IPS-18c (cell line): Measurements from ENCODE around the gene SLC15A1.

ENCODE experiments used
- H3K4me3 ChIP-seq: 2 replicates; pipeline ENCODE4 v1.7.0; 2013; ENCODE audit warnings: low read depth, mild to moderate bottlenecking, low read length, moderate library complexity; ENCODE audit not compliant: insufficient read depth
- H3K9me3 ChIP-seq: one replicate; pipeline ENCODE4 v1.6.1; 2013; ENCODE audit warnings: mild to moderate bottlenecking, low read length, moderate library complexity; ENCODE audit not compliant: control insufficient read depth, insufficient read depth

The SLC15A1 gene, protein sequence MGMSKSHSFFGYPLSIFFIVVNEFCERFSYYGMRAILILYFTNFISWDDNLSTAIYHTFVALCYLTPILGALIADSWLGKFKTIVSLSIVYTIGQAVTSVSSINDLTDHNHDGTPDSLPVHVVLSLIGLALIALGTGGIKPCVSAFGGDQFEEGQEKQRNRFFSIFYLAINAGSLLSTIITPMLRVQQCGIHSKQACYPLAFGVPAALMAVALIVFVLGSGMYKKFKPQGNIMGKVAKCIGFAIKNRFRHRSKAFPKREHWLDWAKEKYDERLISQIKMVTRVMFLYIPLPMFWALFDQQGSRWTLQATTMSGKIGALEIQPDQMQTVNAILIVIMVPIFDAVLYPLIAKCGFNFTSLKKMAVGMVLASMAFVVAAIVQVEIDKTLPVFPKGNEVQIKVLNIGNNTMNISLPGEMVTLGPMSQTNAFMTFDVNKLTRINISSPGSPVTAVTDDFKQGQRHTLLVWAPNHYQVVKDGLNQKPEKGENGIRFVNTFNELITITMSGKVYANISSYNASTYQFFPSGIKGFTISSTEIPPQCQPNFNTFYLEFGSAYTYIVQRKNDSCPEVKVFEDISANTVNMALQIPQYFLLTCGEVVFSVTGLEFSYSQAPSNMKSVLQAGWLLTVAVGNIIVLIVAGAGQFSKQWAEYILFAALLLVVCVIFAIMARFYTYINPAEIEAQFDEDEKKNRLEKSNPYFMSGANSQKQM

DNA sequence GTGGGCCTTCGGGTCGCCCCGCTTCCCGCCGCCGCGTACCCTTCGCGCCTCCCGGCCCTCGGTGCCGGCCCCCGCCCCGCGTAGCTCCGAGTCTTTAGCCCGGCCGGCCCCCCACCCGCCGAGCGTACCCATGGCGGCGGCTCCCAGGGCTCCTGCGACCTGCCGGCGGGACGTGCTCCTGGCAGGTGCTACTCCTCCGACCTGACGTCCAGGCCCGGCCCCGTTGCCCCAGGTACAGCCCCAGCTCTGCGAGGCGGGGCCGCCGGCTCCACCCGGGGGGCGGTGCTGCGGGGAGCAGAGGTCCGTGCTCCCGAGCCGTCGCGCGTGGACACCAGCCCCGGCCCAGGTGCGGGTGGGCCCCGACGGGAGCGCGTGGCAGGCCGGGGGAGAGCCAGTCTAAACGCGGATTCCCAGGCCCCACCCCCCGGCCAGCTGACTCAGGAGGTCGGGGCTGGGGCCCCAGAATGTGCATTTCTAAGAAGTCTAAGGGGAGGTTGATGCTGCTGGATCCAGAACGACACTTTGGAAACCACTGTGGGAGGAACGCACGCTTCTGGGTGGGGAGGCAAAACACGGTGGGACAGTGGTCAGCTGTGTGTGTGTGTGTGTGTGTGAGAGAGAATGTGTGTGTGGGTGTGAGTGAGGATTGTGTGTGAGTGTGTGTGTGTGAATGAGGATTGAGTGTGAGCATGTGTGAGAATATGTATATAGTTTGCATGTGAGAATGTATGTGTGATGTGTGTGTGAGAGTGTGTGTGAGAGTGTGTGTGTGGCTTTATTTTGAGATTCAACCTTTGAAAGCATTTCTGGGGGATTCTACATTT is at the start of gene SLC15A1:
TSS of gene SLC15A1 (minus strand) at position 206 of the 824 bp plus-strand sequence. CDS start at position 132, 74 bp downstream.
- H3K4me3 ChIP-seq, result peak within 1 kb of the TSS; percentile 56
- H3K9me3 ChIP-seq, result peaks cover 4% of the 10 kb centered on the region

DNA sequence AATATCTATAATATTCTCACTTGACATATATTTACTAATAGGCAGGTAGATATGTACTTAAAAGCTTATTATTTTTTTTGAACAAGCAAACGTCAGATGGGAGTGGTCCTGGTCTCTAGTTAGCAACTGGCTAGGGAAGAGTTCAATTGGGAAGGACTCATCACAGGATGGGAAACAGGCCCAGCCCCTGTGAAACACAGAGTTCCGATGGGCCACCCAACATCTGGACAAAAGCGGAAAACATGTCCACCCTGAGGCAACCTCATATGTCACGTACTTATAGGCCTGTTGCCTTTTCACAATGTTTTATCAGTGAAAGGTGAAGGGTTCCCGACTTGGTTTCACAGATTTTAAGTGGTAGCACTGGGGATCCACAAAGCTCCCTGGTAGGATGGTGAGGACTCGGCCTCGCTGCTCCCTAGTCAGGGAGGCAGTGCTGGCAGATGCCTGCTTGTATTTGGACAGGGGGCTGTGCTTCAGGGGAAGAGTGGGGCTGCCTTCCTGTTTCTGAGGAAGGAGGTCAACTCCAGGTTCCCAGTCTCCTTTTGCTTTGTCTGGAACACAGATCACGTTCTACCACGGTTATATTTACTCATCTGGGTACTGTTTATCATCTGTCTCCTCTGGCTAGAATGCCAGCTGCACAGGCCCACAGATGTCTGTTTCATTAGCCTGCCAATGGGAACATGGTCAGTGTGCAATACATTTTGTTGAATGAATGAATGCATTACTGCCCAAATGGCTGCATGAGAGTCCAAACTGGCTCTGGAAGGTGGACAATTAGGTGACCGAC is 49.4 kb upstream of the SLC15A1 start:
- Histone ChIP-seq H3K4me3 (no peak overlapping the region), H3K9me3 (no peaks in the 10 kb centered on the region)

DNA sequence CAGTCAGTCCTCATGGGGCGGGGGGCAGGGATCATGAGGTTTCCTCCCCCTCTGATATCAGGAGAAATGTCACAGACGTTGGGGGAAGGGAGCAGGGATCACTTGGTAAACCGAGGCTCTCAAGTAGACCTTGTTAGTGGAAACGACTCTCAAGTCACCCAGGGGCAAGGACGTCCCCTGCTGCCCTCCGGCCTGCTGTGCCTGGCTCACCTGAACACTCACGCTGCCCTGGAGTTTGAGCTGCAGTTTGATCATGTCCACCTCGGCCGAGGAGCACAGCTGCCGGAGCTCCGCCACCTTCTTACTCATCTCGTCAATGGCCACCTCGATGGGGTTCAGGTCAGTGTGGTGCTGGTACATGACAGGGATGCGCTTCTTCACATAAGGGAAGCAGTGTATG is 47.6 kb upstream of the SLC15A1 start:
- Histone ChIP-seq H3K9me3 (no peaks in the 10 kb centered on the region), H3K4me3 (no peak overlapping the region)

DNA sequence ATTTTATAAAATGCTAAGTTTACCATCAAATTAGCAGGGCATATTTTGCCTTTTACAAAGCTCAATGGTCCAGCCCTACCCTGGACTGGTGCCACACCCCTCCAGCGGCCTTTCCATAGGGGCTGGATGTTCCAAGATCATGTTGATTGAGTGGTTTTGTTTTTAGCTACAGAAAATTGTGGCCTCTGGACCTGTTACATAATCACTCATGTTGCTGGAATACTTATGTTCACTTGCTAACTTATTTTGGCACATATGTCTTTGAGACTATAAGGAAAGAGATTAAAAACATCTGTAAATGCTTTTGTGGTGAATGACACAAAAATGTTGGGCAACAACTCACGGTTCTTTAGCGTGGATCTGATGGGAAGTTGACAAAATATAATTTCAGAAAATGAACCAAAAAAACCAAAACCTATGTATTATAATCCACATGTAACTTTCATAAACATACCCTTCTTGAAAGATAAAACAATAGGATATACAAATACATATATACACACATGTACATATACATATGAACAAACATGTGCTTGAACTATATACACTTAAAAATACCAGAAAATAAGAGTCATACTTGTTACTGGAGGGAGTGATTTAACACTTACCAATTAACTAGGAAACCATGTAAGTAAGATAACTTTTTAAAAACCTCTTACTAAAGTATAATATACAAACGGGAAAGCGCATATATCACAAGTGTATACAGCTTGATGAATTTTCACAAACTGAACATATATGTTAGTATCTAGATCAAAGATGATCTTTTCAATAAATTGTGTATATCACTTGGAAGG is 46.6 kb upstream of the SLC15A1 start:
- H3K9me3 ChIP-seq, result no peaks in the 10 kb centered on the region

DNA sequence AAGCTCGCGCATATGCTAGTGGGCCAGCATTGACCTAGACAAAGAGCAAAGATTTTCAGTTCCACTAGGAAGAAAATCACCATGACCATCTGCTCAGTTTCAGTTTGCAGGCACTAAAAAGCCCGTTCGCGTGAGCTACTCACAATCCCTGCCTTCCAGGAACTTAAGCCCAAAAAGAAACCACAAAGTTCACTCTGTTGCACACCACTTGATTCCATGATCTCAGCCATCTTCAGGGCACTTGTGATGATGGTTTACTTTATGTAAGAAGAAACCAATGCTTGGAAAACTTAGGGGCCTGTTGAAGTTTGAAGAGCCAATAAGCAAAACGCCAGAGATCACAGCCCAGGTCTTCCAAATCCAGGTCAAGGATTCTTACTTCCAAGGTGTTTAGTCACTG is 45.0 kb upstream of the SLC15A1 start:
- no peaks in the 10 kb centered on the region for H3K9me3 ChIP-seq
- no peak overlapping the region for H3K4me3 ChIP-seq

More for the DNA sequence above, 46.6 kb upstream of the SLC15A1 start:
- H3K4me3 ChIP-seq, result no peak overlapping the region

DNA sequence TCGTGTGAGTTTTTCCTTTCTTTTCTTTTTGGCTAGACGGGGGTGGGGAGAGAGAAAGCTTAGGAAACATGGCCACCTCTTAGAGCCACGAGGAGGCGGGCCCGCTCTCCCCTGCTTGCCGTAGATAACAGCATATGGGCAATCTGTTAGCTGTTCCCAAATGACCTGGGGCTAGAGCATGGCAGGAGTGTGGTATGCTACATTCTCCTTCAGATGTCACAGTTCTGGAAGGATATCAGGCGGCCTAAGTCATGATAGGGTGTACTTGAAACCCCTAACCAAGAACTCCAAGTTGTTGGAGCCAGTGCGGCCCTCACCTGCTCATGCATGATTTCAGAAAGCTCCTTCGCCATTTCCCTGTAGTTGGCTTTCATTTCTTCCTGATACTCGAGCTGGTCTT is 44.3 kb upstream of the SLC15A1 start:
- no peak overlapping the region for H3K4me3 ChIP-seq
- H3K9me3 ChIP-seq, result no peaks in the 10 kb centered on the region

DNA sequence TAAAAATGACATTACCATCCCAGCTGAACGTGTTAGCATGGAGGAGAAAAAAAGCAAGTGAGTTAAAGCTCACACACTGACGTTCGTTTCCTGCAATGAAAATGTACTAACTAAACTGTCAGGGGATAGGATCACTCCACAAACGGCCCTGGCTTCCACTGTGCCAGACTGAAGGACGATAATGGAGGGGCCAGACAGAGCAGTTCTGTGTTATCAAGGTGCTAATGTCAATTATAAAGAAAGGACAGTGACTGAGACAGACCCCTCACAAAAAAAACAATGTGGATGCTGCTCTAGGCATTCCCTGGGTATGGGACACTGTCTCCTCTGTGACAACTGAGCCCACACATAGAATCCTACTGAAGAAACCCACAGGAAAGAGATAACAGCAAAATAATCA is 43.7 kb upstream of the SLC15A1 start:
- Histone ChIP-seq H3K9me3 (no peaks in the 10 kb centered on the region), H3K4me3 (no peak overlapping the region)

DNA sequence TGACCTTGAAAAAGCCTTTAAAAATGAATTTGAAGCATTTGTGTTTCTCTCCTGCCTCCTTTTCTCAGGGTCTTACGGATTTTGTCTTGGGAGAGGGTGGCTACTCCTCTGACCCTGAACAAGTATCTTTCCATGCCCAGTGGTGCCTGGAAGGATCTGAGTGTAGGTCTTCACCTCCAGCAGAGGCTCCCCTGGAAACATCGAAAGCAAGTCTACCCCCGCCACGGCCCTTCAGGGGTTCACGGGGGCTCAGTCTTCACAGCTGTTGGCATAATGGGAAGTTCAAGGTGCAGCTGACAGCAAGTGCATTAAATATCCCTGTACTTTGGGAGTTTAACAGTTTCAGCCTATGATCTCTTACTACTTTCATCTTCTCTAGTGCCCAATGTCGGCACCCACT is 42.7 kb upstream of the SLC15A1 start:
- Histone ChIP-seq H3K9me3 (no peaks in the 10 kb centered on the region), H3K4me3 (no peak overlapping the region)

DNA sequence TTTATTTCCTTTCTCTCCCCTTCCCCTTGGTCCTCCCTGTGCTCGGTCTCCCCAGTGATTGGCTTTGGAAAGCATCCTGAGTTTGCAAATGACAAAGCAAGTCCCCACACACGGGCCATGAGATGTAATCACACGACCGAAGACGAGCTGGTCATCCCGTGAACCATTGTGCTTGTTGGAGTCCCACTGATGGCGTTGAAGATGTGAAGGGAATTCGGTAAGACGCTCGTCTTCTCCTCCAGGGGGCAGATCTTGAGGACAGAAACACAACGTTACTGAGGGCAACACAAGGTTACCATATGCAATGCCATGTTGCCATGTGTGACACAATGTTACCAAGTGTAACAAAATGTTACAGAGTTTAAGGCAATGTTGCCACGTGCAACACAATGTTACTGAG is 42.0 kb upstream of the SLC15A1 start:
- no peak overlapping the region for H3K4me3 ChIP-seq
- no peaks in the 10 kb centered on the region for H3K9me3 ChIP-seq

DNA sequence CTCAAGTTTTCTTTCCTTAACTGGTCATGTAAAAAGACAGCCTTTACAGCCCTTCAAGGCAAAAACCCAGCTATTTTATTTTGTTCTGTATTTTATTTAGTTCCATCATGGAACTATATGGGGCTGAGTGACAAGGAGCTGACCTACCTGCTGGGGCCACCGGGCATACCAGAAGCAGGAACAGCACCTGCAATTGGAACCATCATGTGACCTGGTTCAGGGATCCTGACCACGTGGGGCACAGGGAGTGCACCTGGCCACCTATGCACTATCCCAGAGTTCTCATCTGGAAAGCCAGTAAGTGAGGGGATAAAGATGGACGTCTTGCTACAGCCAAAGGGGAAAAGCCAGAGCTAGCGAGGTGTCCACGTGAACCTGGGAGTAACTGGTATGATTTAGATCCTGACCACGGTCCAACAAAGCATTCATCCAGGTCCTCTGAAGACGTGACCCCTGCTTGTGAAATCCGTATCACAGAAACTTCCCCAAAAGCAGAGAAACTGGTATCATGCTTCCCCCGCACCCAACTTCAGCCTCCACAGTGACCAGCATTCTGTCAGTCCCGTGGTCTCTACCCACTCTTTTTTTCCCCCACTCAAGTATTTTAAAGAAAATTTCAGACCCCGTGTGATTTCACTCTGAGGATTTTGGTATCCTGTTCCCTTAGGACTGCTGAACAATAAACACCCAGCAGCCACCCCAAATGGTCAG is 40.5 kb upstream of the SLC15A1 start:
- Histone ChIP-seq H3K9me3 (no peaks in the 10 kb centered on the region), H3K4me3 (no peak overlapping the region)

DNA sequence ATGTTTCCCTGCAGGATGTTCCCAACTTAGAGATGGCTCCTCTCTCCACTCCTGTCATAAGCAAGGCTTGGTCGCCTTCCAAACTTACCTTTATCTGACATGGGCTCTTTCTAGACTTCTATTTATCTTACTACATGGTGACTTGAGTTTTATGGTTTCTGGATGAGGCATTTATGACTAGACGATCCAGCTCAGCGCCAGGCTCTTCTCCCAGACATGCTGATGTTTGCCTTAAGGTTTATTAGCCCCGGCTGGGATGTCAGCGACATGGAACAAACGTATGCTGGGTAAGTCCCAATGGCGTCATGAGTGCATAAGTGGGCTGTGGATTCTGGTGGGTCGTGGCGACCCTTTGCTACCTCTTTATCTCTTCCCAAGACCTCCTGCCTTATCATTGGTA is 39.8 kb upstream of the SLC15A1 start:
- Histone ChIP-seq H3K9me3 (no peaks in the 10 kb centered on the region), H3K4me3 (no peak overlapping the region)

DNA sequence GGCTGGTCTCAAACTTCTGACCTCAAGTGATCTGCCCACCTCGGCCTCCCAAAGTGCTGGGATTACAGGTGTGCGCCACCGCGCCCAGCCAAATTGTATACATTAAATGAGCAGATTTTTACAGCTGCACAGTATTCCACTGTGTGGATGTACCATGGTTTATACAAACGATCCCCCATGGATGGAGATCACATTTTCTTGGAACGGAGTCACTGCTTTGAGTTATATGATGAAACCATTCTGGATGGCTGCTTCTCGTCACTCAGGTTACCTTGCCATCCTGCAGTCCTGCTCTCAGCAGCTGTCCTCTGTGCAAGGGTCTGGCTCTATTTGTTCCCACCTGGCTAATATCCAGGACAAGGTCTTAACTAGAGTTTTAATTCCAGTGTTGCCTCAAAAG is 39.1 kb upstream of the SLC15A1 start:
- H3K9me3 ChIP-seq, result no peaks in the 10 kb centered on the region
- no peak overlapping the region for H3K4me3 ChIP-seq

DNA sequence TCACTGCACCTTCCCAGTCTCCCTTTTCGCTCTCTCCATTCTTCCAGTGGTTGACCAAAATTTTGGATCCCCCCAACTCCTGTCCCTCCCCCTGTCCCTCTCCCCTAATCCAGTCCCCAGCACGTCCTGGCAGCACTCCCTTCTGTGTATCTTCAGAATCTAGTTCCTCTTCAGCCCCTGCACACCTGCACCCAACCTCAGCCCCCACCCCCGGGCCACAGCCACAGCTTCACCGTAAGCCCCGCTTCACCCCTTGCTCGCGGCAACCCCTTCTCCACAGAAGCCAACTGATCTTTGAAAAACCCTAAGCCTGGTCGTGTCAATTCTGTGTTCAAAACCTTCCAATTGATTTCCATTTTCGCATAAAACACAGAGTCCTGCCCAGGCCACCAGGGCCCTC is 35.5 kb upstream of the SLC15A1 start:
- Histone ChIP-seq H3K9me3 (no peaks in the 10 kb centered on the region), H3K4me3 (no peak overlapping the region)

DNA sequence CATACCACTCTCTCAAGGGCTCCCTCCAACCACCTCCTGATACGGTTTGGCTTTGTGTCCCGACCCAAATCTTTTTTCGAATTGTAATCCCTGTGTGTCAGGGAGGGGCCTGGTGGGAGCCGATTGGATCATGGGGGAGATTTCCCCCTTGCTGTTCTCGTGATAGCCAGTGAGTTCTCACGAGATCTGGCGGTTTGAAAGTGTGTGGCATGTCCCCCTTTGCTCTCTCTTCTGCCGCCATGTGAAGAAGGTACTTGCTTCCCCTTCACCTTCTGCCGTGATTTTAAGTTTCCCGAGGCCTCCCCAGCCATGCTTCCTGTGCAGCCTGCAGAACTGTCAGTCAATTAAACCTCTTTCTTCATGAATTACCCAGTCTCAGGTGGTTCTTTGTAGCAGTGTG is 34.7 kb upstream of the SLC15A1 start:
- no peak overlapping the region for H3K4me3 ChIP-seq
- H3K9me3 ChIP-seq, result no peaks in the 10 kb centered on the region

DNA sequence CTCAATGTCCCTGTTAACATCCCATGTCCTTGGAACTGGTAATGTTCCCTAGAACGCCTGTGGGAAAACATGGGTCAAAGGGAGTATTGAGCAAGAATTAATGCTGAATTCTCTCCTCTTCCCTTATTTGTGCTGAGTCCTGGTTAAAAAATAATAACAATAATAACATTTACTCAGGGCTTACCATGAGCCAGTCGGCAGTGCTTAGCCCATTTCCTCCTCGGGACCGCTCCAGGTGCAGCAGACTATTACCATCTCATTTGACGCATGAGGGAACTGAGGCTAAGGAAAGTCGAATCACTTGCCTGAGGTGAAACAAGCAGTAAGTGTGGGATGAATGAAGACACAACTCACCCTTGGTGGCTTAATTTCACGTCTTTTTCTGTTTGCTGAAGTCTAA is 33.6 kb upstream of the SLC15A1 start:
- no peaks in the 10 kb centered on the region for H3K9me3 ChIP-seq
- no peak overlapping the region for H3K4me3 ChIP-seq

DNA sequence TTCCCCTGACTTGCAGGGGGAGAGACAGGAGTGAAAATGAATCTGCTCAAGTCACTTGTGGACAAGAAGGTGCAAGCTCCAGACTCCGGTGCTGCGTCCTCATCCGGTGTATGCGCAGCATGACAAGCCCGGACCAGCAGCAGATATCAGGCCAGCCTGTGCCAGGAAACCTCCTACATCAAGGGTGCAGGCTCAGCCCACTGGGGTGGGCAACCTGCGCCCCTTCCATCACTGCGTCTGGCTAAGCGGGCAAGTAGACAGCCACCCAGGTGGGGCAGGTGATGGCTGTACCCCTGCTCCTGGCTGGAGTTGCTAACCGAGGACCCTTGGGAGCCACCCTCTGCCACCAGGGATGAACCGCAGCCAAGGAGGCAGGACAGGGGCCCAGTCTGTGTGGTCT is 32.9 kb upstream of the SLC15A1 start:
- no peaks in the 10 kb centered on the region for H3K9me3 ChIP-seq
- no peak overlapping the region for H3K4me3 ChIP-seq
